ENCODE results near the gene SPTAN1.
"Not testable (repeated sequence)": the region's sequence is repeated elsewhere in the genome, so short reads cannot be mapped to it uniquely, and the experiment has no call there.

SPTAN1 gene

DNA sequence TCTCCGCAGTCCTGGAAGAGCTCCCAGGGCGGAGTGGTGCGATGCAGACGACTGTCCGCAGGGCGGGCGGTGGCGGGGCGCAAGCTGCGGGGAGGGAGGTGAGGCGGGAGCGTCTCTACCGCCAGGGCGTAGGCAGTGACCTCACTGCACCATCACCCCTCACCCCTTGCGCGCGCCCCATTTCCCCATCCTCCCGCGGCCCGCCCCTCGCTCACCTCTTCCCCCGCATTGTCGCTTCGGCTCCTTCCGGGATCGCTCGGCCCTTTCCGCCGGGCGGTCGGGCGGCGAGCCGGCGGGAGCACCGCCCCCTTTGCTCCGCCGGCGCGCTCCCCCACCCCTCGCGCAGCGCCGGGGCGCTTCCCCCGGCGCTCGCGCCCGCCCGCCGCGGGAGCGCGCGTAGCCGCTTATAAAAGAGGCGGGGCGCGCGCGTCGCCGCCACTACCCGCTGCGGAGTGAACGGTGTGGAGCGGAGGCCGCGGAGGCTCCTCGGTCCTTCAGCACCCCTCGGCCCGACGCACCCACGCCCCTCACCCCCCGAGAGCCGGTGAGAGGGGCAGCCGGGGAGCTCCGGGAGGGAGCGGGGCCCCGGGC, at the start of gene SPTAN1:
Gene SPTAN1, plus strand, starts transcription at position 435 of the 591 bp plus-strand sequence. CDS start 14,154 bp downstream, outside the sequence.
- DNase-seq, result peak; percentile 87

DNA sequence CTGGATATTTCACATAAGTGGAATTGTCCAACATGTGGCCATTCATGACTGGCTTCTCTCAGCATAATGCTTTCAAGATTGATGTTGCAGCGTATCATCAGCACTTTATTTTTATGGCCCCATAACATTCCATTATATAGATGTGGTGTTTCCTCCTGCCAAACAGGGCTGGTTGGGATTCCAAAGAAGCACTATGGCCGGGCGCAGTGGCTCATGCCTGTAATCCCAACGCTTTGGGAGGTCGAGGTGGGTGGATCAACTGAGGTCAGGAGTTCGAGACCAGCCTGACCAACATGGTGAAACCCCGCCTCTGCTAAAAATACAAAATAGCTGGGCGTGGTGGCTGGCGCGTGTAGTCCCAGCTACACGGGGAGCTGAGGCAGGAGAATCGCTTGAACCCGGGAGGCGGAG, 49.0 kb upstream of the SPTAN1 start:
- peak; percentile 83 for DNase-seq

GRCh38 chr9:128503870-128504269, 48.5 kb upstream of the SPTAN1 start:
- DNase-seq, result no peak

DNA sequence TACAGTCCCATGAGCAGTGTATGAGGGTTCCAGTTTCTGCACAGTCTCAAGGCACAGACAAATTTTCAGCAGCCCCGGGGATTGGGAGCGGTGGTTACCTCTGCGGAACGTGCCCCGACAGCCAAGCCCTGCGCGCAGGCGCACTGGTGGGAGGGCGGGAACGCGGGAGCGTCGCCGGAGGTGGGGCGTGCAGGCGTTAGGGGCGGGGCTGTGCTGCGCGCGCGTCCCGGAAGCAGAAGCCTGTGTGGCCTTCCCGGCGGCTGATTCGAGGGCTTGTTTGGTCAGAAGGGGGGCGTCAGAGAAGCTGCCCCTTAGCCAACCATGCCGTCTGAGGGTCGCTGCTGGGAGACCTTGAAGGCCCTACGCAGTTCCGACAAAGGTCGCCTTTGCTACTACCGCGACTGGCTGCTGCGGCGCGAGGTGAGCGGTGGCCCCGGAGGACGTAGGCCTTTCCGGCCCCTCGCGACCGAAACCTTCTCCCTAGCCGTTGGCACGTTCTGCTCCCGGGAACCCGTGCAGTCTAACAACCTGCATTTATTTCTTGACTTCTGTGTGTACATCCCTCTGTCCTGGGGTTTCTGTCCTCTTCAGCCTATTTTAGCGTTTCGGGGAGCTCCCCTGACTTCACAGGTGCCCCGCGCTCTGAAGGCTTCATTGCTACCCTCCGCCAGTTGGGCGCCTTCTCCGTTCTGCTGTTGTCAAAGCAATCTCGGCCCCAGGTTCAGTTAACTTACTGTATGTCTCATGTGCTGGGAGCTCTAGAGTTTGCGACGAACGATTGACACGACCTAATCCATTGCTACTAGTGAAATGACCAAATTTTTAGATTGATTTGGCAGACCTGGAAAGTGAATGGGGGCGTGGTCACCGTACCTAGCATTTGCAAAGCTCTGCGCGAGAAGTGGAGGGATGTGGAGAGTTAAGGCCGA, 47.6 kb upstream of the SPTAN1 start, which contains the start of gene GLE1:
Gene GLE1, plus strand, starts transcription at position 235 of the 929 bp plus-strand sequence. Its CDS starts 87 bp downstream, at position 322.
- DNase-seq, result peak; percentile 89

- DNase-seq, result peak; percentile 35
Observed at GRCh38 chr9:128505414-128505765, 47.0 kb upstream of the SPTAN1 start.

DNA sequence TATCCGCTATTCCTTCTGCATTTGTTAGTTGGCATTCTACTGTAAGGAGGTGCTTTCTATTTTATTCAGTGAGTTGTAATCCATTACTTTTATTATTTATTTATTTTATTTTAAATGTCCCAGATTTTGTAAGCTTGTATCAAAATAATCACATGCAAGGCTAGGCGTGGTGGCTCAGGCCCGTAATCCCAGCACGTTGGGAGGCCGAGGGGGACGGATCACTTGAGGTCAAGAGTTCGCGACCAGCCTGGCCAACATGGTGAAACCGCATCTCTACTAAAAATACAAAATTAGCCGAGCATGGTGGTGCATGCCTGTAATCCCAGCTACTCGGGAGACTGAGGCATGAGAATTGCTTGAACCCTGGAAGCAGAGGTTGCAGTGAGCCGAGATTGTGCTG, 46.5 kb upstream of the SPTAN1 start:
- not testable (repeated sequence) for DNase-seq

- DNase-seq, result no peak
Observed at GRCh38 chr9:128512820-128513219, 39.6 kb upstream of the SPTAN1 start.

- DNase-seq, result no peak
Observed at GRCh38 chr9:128521956-128522355, 30.4 kb upstream of the SPTAN1 start.

- DNase-seq, result peak; percentile 59
Observed at GRCh38 chr9:128523199-128523925, 29.0 kb upstream of the SPTAN1 start.

DNA sequence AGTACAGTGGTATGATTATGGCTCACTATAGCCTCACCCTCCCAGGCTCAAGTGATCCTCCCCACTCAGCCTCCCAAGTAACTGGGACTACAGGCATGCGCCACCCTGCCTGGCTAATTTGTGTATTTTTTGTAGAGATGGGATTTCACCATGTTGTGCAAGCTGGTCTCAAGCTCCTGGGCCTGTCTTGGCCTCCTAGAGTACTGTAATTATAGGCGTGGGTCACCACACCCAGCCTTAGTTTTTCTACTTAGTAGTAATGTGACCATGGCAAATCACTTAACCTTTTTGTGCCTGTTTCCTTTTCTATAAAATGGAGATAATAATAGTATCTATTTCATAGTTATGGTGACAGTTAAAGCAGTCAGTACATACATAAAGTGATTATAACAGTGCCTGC, 25.7 kb upstream of the SPTAN1 start:
- DNase-seq, result no peak

- DNase-seq, result peak; percentile 2
Observed at GRCh38 chr9:128528445-128529160, 23.8 kb upstream of the SPTAN1 start.

DNA sequence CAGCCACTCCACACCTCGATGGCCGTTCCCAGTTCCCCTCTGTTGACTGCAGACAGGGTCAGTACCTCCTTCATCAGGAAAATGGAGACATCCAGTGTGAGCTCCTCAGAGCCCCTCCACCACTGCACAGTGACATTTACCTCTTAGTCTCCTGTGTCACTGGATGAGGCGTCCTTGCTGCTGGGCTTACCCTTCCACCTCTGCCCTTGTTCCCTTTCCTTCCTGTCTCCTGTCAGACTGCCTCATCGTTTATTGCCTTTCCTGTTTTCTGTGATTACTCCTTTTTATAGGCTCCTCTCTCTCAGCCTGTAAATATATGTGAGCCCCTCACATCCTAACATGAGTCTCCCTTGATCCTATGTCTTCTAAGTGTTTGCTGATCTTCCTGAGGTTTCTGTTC, 23.2 kb upstream of the SPTAN1 start:
- DNase-seq, result no peak

- DNase-seq, result no peak
Observed at GRCh38 chr9:128532581-128532980, 19.8 kb upstream of the SPTAN1 start.

GRCh38 chr9:128540634-128541360, 11.6 kb upstream of the SPTAN1 start:
- no peak for DNase-seq

DNA sequence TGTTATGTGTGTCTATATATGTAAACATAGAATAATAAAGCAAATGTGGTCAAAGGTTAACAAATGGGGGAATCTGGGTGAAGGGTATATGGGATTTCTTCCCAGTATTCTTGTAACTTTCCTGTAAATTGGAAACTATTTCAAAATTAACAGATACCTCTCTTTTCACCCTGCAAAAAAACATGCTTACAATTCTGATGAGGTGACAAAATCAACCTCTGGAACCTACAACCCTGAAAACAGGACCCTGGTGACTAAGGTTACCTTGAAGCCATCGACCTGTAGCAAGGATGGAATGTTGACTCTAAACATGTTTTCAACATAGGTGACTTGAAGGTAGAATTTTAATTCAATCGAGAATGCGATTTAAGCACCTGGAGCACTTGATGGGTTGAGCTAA, 5.9 kb upstream of the SPTAN1 start:
- no peak for DNase-seq

DNA sequence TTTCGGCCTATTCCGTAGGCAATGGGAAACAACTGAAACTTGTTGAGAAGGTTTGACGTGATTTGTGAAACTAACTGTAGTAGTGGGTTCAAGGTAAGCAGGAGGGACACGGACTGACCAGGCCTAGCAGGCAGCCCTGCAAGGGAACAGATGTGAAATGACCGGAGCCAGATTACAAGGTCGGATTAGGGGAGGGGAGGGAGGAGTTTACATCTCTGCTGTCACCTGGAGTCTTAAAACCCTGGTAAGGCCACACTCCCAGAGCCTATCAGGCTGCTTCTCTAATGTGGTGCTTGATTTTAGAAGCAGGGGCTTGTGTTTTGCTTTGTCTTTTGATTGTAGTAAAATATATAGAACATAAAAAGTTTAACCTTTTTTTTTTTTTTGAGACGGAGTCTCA, 3.5 kb upstream of the SPTAN1 start:
- DNase-seq, result no peak

GRCh38 chr9:128550226-128550625, 2.2 kb upstream of the SPTAN1 start:
- DNase-seq, result no peak

DNA sequence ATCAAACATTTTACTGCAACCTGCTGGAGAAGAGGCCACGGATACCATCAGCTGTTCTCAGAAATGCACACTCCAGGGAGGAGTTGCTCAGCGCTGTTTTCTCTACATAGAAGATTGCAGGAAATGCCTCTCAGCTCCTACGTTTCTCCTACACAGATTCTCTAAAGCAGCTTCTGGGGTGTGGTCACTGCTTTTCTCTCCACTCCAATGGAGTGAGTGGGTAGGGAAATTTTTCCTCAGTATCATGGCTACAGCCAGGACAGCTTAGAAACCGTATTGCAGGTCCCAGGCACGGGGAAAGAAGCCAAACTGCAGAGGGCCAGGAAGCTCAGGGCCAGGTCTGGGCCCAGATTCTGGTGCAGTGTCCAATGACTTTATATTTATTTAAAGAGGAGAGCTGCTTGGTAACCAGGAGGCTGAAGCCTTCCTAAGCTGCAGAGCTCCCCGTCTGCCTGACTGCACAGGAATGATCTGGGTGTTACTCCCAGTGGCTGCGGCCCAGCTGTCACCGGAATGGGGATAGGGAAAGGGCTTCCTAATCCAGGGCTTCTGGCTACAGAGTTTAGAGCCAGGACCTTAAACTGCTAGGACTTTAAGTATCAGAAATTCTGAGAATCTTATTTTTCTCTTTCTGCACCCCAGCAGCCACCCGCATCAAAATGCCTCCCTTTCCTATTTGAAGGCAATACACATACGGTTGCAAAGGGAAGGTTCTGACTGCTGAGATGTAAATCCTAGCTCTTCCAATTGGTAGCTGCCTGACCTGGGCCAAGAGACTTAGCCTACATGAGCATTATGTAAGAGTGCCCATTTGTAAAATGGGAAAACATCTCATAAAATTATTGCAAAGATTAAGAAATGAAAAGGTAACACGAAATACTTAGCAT, 1.4 kb upstream of the SPTAN1 start:
- DNase-seq, result peak; percentile 41

GRCh38 chr9:128551657-128552152, 682 bp upstream of the SPTAN1 start:
- no peak for DNase-seq

DNA sequence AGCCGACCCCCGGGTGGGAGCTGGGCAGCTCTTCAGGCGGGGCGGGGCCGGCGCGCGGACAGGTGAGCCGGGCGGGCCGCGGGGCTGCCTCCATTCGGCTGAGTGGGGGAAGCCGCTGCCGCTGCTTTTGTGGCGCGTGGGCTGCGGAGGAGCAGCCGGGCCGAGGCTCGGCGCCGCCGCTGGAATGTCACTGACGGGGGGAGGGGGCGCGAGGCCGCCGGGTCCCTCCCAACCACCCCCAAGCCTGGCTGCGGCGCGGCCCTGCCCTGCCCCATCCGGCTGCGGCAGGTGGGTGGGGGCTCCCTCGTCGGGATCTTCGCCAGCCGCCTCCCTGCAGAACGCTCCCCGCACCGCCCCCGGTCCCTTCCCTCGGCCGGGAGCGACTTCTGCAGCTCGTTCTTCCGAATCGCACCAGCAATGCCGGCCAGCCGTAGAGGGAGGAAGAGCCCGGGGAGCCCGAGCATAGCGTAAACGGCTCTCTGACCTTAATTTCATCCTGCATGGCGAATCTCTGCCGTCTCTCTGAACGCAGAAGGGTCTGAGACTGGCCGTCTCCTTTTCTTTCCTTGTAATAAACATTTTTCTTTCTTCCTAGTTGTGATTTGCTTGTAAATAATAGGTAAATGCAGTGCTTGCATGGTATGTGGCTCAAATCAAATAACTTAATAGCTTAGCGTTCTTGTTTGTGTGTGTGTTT, 505 bp downstream of the SPTAN1 start:
- no peak for DNase-seq

All from fibroblast of upper back skin (primary cell).